ENCODE results near the gene UROC1.

UROC1 gene

DNA sequence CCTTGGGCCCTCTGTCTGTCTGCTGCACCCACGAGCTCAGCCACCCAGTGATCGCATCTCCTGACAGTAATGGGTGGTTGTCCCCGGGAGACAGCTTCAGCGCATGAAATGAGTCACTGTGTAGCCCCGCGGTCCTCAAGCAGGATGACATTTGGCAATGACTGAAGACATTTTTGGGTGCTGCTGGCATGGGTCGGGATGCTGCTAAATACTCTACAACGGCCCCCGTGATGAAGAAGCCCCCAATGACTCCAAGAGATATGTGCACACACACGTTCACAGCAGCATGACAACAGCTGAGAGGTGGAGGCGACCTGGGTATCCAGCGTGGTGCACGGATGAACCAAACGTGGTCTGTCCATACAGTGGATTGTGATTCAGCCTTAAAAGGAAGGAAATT lies 24.5 kb downstream of the UROC1 start:
- no peak for TF ChIP-seq ZFX (IDR thresholded peaks at IDR 0.05; ENCODE audit: borderline replicate concordance)
- TF ChIP-seq, protein P1, sequence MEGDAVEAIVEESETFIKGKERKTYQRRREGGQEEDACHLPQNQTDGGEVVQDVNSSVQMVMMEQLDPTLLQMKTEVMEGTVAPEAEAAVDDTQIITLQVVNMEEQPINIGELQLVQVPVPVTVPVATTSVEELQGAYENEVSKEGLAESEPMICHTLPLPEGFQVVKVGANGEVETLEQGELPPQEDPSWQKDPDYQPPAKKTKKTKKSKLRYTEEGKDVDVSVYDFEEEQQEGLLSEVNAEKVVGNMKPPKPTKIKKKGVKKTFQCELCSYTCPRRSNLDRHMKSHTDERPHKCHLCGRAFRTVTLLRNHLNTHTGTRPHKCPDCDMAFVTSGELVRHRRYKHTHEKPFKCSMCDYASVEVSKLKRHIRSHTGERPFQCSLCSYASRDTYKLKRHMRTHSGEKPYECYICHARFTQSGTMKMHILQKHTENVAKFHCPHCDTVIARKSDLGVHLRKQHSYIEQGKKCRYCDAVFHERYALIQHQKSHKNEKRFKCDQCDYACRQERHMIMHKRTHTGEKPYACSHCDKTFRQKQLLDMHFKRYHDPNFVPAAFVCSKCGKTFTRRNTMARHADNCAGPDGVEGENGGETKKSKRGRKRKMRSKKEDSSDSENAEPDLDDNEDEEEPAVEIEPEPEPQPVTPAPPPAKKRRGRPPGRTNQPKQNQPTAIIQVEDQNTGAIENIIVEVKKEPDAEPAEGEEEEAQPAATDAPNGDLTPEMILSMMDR (IDR thresholded peaks at IDR 0.05) = no peak

DNA sequence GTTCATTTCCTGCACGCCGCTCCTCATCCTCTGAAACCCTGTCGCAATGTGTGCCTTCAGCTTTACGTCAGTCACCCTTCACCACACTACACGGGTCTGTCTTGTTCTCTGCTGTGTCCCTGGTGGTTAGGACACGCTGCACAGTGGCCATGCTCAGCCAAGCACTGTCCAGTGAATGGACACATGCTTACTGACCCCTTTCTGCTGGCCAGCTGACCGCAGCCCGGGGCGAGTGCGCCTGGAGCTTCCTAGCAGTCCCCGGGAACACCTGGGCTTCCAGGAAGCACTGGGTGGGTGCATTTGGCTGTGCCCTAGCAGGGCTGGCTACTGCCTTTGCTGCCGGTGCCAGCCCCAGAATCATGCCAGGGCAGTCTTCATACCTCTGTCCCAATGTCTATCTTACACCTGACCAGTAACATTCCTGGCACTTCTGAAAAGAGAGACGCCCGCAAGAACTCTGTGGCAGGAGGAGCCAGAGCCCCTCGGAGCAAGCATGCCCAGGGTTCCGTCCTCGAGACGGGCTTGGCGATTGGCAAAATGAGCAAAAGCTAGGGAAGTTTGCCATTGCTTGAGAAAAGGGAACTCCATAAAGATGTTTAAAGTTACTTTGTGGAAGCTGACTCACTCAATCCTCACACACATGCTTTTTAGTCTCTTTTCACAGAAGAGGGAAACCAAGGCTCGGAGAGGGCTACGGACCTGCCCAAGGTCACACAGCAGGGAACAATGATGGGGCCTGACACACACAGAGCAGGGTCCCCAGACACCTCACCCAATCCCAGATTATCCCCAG lies 26.2 kb downstream of the UROC1 start:
- TF ChIP-seq, protein P1 (IDR thresholded peaks at IDR 0.05) = no peak
- no peak for TF ChIP-seq ZFX (IDR thresholded peaks at IDR 0.05; ENCODE audit: borderline replicate concordance)
- no peak overlapping the region for H3K27ac ChIP-seq

More for the DNA sequence above, 24.5 kb downstream of the UROC1 start:
- no peak overlapping the region for H3K27ac ChIP-seq

DNA sequence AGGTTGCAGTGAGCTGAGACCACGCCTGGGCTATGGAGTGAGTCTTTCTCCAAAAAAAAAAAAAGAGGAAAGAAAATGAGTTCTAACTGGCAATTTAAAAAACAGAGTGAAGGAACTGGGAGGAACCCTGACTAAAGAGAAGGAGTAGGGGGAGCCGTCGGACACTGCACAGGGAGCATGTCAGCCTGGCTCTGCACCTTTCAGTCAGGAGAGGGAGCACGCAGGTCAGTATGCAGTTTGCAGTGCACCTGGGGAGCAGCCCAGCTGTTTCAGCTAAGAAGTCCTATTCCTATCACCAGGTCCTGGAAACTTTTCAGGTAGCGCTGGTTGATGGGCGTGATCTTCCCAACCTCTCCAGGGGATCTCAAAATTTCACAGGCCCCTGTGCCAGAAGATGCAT lies 27.0 kb downstream of the UROC1 start:
- no peak for TF ChIP-seq ZFX (IDR thresholded peaks at IDR 0.05; ENCODE audit: borderline replicate concordance)
- TF ChIP-seq, protein P1 (IDR thresholded peaks at IDR 0.05) = no peak
- H3K27ac ChIP-seq = no peak overlapping the region

DNA sequence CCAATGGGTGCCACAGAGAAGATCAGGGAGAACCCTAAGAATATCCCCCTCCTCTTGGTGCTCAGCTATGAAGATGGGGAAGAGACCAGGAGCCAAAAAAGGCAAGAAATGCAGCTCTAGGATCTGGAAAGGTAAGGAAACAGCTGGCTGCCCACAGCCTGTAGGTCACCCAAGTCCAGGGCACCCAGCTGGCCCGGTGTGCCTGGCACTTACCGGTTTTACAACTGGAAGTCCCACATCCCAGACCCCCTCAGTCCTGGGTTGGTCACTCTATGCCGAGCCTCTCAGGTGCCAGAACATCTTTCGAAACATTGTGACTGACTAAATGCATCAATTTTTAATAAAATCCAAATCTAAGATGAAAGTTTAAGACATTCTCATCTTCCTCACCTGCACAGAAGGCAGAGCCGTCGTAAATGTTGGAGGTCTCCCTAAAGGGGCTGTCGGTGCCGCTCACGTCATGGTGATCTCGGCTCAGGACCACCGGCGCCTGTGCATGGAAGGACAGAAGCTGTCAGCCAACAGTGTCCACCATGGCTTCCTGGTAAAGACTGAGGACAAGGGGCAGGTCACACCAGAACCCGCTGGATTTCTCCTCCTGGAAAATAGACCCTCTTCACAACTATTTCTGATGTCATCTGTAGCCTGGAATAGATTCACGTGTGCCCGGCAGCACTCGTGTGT lies 28.5 kb downstream of the UROC1 start:
- TF ChIP-seq ZFX (IDR thresholded peaks at IDR 0.05; ENCODE audit: borderline replicate concordance) = no peak
- TF ChIP-seq, protein P1 (IDR thresholded peaks at IDR 0.05) = no peak
- H3K27ac ChIP-seq = no peak overlapping the region

DNA sequence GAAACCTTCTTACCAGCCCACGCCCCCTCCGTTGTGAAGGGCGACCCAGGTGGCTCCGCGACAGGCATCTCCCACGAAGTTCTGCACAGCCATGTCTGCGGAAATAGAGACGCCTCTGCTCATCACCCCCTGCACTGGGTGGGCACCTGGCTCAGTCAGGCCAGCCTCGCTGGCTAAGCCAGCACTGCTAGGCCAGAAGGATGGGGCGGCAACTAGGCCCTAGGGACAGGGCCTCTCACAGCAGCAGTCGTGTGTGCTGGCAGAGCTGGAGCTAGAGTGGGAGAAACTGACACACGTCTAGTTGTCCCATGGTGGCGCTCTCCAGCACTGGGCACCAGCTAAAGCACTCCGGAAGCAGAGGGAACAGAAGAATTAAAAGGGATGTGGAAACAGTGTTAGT lies 29.4 kb downstream of the UROC1 start:
- TF ChIP-seq, protein P1 (IDR thresholded peaks at IDR 0.05) = peak; percentile 27
- no peak for TF ChIP-seq ZFX (IDR thresholded peaks at IDR 0.05; ENCODE audit: borderline replicate concordance)
- H3K27ac ChIP-seq = no peak overlapping the region

DNA sequence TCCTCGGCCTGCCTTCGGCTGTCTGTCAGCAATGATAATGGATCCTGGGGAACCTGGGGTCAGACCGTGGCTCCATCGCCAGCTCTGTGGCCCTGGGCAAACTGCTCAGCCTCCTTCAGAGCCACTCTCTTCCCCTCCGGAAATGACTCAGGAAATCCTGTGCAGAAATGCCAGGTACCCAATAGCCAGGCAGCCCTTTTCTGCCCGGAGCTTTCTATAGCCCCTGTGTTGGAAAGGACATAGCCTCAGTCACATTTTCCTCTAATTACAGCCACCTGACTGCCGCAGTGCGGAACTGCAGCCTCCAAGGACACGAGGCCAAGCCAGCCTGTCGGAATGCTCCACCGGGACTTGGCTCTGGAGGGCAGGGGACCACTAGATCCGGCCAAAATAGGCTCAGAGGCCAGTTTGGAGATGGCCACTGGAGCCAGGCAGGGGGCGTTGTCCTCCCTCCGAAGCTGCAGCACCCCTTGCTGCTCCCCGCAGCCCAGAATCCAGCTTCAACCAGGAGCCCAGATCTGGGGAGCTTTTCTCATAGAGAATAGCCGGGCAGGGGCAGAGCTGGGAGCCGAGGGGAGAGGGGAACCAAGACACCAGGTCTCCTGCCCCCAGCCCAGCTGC lies 30.3 kb downstream of the UROC1 start:
- TF ChIP-seq, protein P1 (IDR thresholded peaks at IDR 0.05) = no peak
- TF ChIP-seq ZFX (IDR thresholded peaks at IDR 0.05; ENCODE audit: borderline replicate concordance) = no peak
- no peak overlapping the region for H3K27ac ChIP-seq

All from 22Rv1 (cell line).